ENCODE results near the gene PLAAT3. TPM values are rescaled to one million over a fixed set of nuclear protein-coding genes. Genes with fewer than 3 reads are reported as not detected.
"Not testable (repeated sequence)": the region's sequence is repeated elsewhere in the genome, so short reads cannot be mapped to it uniquely, and the experiment has no call there.

PLAAT3 gene
- polyA plus RNA-seq, 3 donors = 57.4 to 771 (median 200) TPM

DNA sequence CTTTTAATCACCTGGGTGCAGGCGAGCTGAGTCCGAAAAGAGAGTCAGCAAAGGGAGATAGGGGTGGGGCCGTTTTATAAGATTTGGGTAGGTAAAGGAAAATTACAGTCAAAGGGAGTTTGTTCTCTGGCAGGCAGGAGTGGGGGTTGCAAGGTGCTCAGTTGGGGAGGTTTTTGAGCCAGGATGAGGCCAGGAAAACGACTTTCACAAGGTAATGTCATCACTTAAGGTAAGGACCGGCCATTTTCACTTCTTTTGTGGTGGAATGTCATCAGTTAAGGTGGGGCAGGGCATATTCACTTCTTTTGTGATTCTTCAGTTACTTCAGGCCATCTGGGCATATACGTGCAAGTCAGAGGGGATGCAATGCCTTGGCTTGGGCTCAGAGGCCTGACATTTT, 84.9 kb downstream of the PLAAT3 start:
- H3K27ac ChIP-seq (ENCODE audit: low read depth, low read length) = not testable (repeated sequence)
- WGBS, 3 donors = 72 to 87% (median 83%) methylated on average over 6 of the region's 6 CpGs

GRCh38 chr11:63528729-63529278, 85.4 kb downstream of the PLAAT3 start:
- not testable (repeated sequence) for H3K27ac ChIP-seq (ENCODE audit: low read depth, low read length)
- 68 to 91% (median 76%) methylated on average over 1 of the region's 3 CpGs for WGBS, 3 donors

DNA sequence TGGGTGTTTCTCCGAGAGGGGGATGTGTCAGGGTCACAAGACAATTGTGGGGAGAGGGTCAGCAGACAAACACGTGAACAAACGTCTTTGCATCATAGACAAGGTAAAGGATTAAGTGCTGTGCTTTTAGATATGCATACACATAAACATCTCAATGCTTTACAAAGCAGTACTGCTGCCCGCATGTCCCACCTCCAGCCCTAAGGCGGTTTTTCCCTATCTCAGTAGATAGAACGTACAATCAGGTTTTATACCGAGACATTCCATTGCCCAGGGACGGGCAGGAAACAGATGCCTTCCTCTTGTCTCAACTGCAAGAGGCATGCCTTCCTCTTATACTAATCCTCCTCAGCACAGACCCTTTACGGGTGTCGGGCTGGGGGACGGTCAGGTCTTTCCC, 86.1 kb downstream of the PLAAT3 start:
- WGBS, 3 donors = 27 to 66% (median 44%) methylated on average over 4 to 8 of the region's 11 CpGs
- not testable (repeated sequence) for H3K27ac ChIP-seq (ENCODE audit: low read depth, low read length)

GRCh38 chr11:63527667-63528066, 86.6 kb downstream of the PLAAT3 start:
- 81 to 93% (median 83%) methylated on average over 2 of the region's 2 CpGs for WGBS, 3 donors
- H3K27ac ChIP-seq (ENCODE audit: low read depth, low read length) = no peak overlapping the region

Other genes starting within 250 kb of the PLAAT3 start
- not detected for gene SLC22A9, start 244.6 kb downstream of the PLAAT3 start, polyA plus RNA-seq
- 10 to 100 TPM in 2 of 3 donors, 1 to 10 TPM in 1; 5.0 to 27.7 (median 11.1) TPM for gene PLAAT5, start 123.3 kb downstream of the PLAAT3 start, polyA plus RNA-seq
- 100 to 1,000 TPM in 1 of 3 donors, 10 to 100 TPM in 2; 24.6 to 205 (median 72.4) TPM for gene LGALS12, start 108.3 kb downstream of the PLAAT3 start, polyA plus RNA-seq
- gene PLAAT4, start 77.6 kb downstream of the PLAAT3 start, polyA plus RNA-seq = 10 to 100 TPM in 2 of 3 donors, 1 to 10 TPM in 1; 7.7 to 53.9 (median 20.1) TPM
- gene PLAAT2, start 51.1 kb downstream of the PLAAT3 start, polyA plus RNA-seq = 1 to 10 TPM in 1 of 3 donors, under 1 TPM in 1, not detected in 1; 0.13 to 1.5 TPM
- gene ATL3, start 56.9 kb upstream of the PLAAT3 start, polyA plus RNA-seq = 10 to 100 TPM in 2 of 3 donors, 1 to 10 TPM in 1; 7.7 to 21.3 (median 16.6) TPM
- 100 to 1,000 TPM in 1 of 3 donors, 10 to 100 TPM in 2; 74.9 to 196 (median 91.9) TPM for gene RTN3, start 67.1 kb upstream of the PLAAT3 start, polyA plus RNA-seq
- gene ZFTA, start 154.3 kb upstream of the PLAAT3 start, polyA plus RNA-seq = 10 to 100 TPM in 2 of 3 donors, 1 to 10 TPM in 1; 3.9 to 13.8 (median 12.7) TPM
- 10 to 100 TPM in 1 of 3 donors, 1 to 10 TPM in 2; 2.5 to 10.7 (median 9.7) TPM for gene SPINDOC, start 199.0 kb upstream of the PLAAT3 start, polyA plus RNA-seq
- 10 to 100 TPM; 13.4 to 15.0 (median 14.2) TPM for gene MARK2, start 224.7 kb upstream of the PLAAT3 start, polyA plus RNA-seq